DMS114 treated with DMSO at 0.1 percent for 48 hours (cell line): Measurements from ENCODE around the gene CERCAM.

Experiments
- DNase-seq: peaks from one replicate; lab custom pipeline; 2025; ENCODE audit not compliant: unreplicated experiment; lab: John Stamatoyannopoulos, UW

CERCAM gene

GRCh38 chr9:128455849-128456612, 35.4 kb downstream of the CERCAM start, which contains the start of gene ODF2:
TSS of gene ODF2 (plus strand) at chr9:128456006. CDS start at chr9:128456092, 86 bp downstream.
- DNase-seq: peak; percentile 82

GRCh38 chr9:128456613-128457061, 36.0 kb downstream of the CERCAM start:
- DNase-seq: peak; percentile 69

GRCh38 chr9:128457207-128457606, 36.5 kb downstream of the CERCAM start:
- no peak for DNase-seq

GRCh38 chr9:128459011-128459410, 38.4 kb downstream of the CERCAM start:
- DNase-seq: no peak

GRCh38 chr9:128469070-128469469, 48.4 kb downstream of the CERCAM start:
- DNase-seq: no peak

GRCh38 chr9:128470560-128470959, 49.9 kb downstream of the CERCAM start:
- DNase-seq: no peak

GRCh38 chr9:128473104-128473503, 52.4 kb downstream of the CERCAM start:
- no peak for DNase-seq

- no peak for DNase-seq
These were observed 55.2 kb downstream of the CERCAM start for GRCh38 chr9:128475867-128476266.

GRCh38 chr9:128479262-128479661, 58.6 kb downstream of the CERCAM start:
- DNase-seq: no peak

GRCh38 chr9:128481561-128481960, 60.9 kb downstream of the CERCAM start:
- DNase-seq: no peak

- no peak for DNase-seq
These were observed 61.5 kb downstream of the CERCAM start for GRCh38 chr9:128482186-128482585.

GRCh38 chr9:128484686-128485413, 64.2 kb downstream of the CERCAM start:
- DNase-seq: no peak

- DNase-seq: no peak
These were observed 64.8 kb downstream of the CERCAM start for GRCh38 chr9:128485414-128485855.

GRCh38 chr9:128486201-128486600, 65.5 kb downstream of the CERCAM start:
- no peak for DNase-seq
